Activated CD4-positive, alpha-beta T cell treated with anti-CD3 and anti-CD28 coated beads, Interleukin-2, amount 10 ng/mL, durations not matched to agents 24 days and 14 days (primary cell): ENCODE data around the gene TOPORS. TPM values are rescaled to one million over a fixed set of nuclear protein-coding genes. Genes with fewer than 3 reads are reported as not detected.
"Not testable (repeated sequence)": the region's sequence is repeated elsewhere in the genome, so short reads cannot be mapped to it uniquely, and the experiment has no call there.

Source experiments
- DNase-seq: peaks from one replicate; pipeline ENCODE4 v3.0.0; 2022
- H3K27ac Mint-ChIP-seq: one replicate; pipeline ENCODE4 v1.8.0; 2022; ENCODE audit warnings: mild to moderate bottlenecking, mixed read lengths
- H3K27me3 Mint-ChIP-seq: one replicate; pipeline ENCODE4 v1.8.0; 2022; ENCODE audit warnings: mixed read lengths
- H3K36me3 Mint-ChIP-seq: one replicate; pipeline ENCODE4 v1.8.0; 2022; ENCODE audit warnings: low read depth, mild to moderate bottlenecking, mixed read lengths
- H3K4me1 Mint-ChIP-seq: one replicate; pipeline ENCODE4 v1.8.0; 2021; ENCODE audit warnings: mixed read lengths
- H3K4me3 Mint-ChIP-seq: one replicate; pipeline ENCODE4 v1.8.0; 2022; ENCODE audit warnings: mild to moderate bottlenecking, moderate library complexity, mixed read lengths
- H3K9me3 Mint-ChIP-seq: one replicate; pipeline ENCODE4 v1.8.0; 2021; ENCODE audit warnings: mixed read lengths
- intact Hi-C: fragments of 100-400 bp; cut with micrococcal nuclease; formaldehyde crosslinking; loops from one replicate; pipeline ENCODE4 v1.15.1; 2023
- total RNA-seq: library from RNA; stranded (reverse); gene quantifications from 2 replicates; pipeline ENCODE4 v1.2.3, GENCODE V29; 2022

TOPORS gene
- 14.5 and 15.1 TPM in 2 replicates for total RNA-seq

GRCh38 chr9:32552172-32552872 is at the start of gene TOPORS, which contains the start of gene SMIM27:
TOPORS (minus strand) TSS chr9:32552586; CDS start chr9:32552436, 150 bp downstream.
SMIM27 (plus strand) TSS chr9:32552327; CDS start chr9:32552435, 108 bp downstream.
- DNase-seq = peak; percentile 96
- H3K4me3 Mint-ChIP-seq = peak within 1 kb of the TSS; percentile 99
- no peaks in the 10 kb centered on the region for H3K9me3 Mint-ChIP-seq
- intact Hi-C loops = loop anchor here (1.0 kb wide), 4 partner anchors 10 to 524 kb away; partner anchors contain the start of genes DNAJA1, NDUFB6 and SMU1
- peaks cover 38% of the 10 kb centered on the region for H3K4me1 Mint-ChIP-seq
- H3K36me3 Mint-ChIP-seq = peaks cover 19% of the 10 kb centered on the region
- H3K27ac Mint-ChIP-seq = peak within 1 kb of the TSS; percentile 100
- H3K27me3 Mint-ChIP-seq = no peaks in the 10 kb centered on the region

DNA sequence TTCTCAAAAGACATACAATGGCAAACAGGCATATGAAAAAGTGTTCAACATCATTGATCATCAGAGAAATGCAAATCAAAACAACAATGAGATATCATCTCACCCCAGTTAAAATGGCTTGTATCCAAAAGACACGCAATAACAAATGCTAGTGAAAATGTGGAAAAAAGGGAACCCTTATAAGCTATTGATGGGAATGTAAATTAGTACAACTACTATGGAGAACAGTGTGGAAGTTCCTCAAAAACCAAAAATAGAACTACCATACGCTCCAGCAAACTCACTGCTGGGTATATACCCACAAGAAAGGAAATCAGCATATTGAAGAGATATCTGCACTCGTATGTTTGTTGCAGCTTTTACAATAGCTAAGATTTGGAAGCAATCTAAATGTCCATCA is 46.6 kb upstream of the TOPORS start:
- H3K4me3 Mint-ChIP-seq, H3K27ac Mint-ChIP-seq, H3K36me3 Mint-ChIP-seq, intact Hi-C loops, H3K9me3 Mint-ChIP-seq, H3K4me1 Mint-ChIP-seq, DNase-seq: not testable (repeated sequence)
- H3K27me3 Mint-ChIP-seq = peaks cover 26% of the 10 kb centered on the region

- Mint-ChIP-seq H3K36me3 (no peaks in the 10 kb centered on the region), H3K27ac (no peak overlapping the region), H3K27me3 (peaks cover 27% of the 10 kb centered on the region), H3K9me3 (peaks cover 5% of the 10 kb centered on the region), H3K4me1 (peaks cover 2% of the 10 kb centered on the region), H3K4me3 (no peak overlapping the region)
- no peak for DNase-seq
- intact Hi-C loops = no loop called here
These were observed 44.5 kb upstream of the TOPORS start for GRCh38 chr9:32596936-32597335.

DNA sequence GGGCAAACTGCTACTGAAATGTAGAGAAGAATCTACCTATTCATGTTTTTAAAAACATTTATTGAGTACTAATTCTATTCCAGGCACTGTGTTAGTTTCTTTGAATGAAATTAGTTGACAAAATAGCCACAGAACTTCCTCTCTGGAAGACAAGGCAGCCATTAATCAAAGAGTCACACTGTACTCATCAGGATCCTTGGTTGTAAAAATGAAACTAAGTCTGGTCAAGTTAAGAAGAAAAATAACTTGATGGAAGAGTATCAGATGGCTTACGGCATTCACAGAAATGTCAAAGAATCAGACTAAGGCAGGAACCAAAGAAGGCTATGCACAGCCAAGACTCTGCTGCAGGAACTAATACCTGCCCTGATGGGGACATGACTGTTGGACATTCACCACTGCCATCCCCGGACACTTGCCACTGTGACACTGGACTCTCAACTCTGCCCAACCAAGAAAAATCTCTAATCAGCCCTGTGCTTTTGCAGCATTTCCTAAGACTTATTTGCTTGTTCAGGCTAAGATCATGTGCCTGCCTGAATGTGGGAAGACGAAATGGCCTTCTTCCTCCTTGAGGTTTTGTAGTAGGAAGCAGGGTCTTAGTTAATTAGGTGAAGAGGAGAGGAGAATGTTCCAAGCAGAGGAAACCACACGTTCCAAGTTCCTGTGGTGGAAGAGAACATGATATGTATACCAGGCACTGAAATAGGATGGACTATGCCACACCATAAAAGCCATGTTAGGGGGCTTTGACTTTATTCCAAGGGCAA is 43.9 kb upstream of the TOPORS start:
- Mint-ChIP-seq H3K27ac (no peak overlapping the region), H3K4me1 (peaks cover 2% of the 10 kb centered on the region), H3K36me3 (no peaks in the 10 kb centered on the region), H3K27me3 (peaks cover 24% of the 10 kb centered on the region), H3K9me3 (peaks cover 5% of the 10 kb centered on the region), H3K4me3 (no peak overlapping the region)
- intact Hi-C loops = no loop called here
- DNase-seq = no peak

- Mint-ChIP-seq H3K27me3 (peaks cover 13% of the 10 kb centered on the region), H3K36me3 (no peaks in the 10 kb centered on the region), H3K9me3 (no peaks in the 10 kb centered on the region), H3K4me1 (no peaks in the 10 kb centered on the region), H3K27ac (no peak overlapping the region), H3K4me3 (no peak overlapping the region)
- intact Hi-C loops = no loop called here
- no peak for DNase-seq
These were observed 38.5 kb upstream of the TOPORS start for GRCh38 chr9:32590898-32591297.

DNA sequence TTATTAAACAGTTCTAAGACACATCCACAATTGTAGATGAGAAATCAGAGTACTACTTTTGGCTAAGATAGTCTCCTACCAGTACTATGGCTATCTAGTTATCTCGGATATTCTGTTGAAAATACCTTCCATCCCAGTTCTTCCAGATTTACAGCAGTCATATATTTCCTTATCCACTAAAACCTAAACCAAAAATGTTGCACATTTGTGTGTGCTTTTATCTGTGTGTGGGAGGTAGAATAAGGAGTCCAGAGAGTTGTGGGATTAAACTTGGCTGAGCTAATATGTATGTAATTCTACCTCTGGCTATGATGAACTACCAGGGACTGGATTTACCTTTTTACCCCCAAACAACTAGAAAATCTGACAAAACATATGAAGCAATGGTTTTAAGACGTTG is 38.1 kb upstream of the TOPORS start:
- DNase-seq = no peak
- intact Hi-C loops = no loop called here
- Mint-ChIP-seq H3K27me3 (peaks cover 15% of the 10 kb centered on the region), H3K4me3 (no peak overlapping the region), H3K36me3 (no peaks in the 10 kb centered on the region), H3K27ac (no peak overlapping the region), H3K4me1 (no peaks in the 10 kb centered on the region), H3K9me3 (no peaks in the 10 kb centered on the region)

GRCh38 chr9:32589083-32589723 is 36.8 kb upstream of the TOPORS start:
- intact Hi-C loops = loop anchor here (1.0 kb wide), 1 partner anchor 379 kb away; no protein-coding TSS in a partner anchor
- no peaks in the 10 kb centered on the region for H3K9me3 Mint-ChIP-seq

GRCh38 chr9:32587901-32588300 is 35.5 kb upstream of the TOPORS start:
- no peaks in the 10 kb centered on the region for H3K36me3 Mint-ChIP-seq
- DNase-seq = no peak
- H3K27ac Mint-ChIP-seq = no peak overlapping the region
- no peaks in the 10 kb centered on the region for H3K4me1 Mint-ChIP-seq
- no peaks in the 10 kb centered on the region for H3K9me3 Mint-ChIP-seq
- H3K27me3 Mint-ChIP-seq = peaks cover 25% of the 10 kb centered on the region
- intact Hi-C loops = no loop called here
- no peak overlapping the region for H3K4me3 Mint-ChIP-seq

More at GRCh38 chr9:32589083-32589723, 36.8 kb upstream of the TOPORS start:
- peaks cover 23% of the 10 kb centered on the region for H3K27me3 Mint-ChIP-seq
- H3K4me3 Mint-ChIP-seq = no peak overlapping the region
- no peak overlapping the region for H3K27ac Mint-ChIP-seq
- no peak for DNase-seq
- H3K36me3 Mint-ChIP-seq = no peaks in the 10 kb centered on the region
- H3K4me1 Mint-ChIP-seq = no peaks in the 10 kb centered on the region

DNA sequence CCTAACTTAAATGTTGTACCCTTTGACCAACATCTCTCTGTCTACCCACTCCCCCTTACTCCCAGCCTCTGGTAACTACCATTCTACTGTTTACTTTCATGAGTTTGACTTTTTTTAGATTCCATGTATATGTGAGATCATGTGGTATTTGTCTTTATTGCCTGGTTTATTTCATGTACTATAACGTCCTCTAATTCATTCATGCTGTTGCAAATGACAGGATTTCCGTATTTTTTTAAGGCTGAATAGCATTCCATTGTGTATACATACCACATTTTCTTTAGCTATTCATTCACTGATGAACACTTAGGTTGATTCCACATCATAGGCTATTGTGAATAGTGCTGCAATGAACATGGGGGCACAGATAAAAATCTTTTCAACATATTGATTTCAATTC is 32.4 kb upstream of the TOPORS start:
- Mint-ChIP-seq H3K4me3 (no peak overlapping the region), H3K4me1 (peaks cover 3% of the 10 kb centered on the region), H3K9me3 (no peaks in the 10 kb centered on the region), H3K27me3 (peaks cover 29% of the 10 kb centered on the region), H3K36me3 (no peaks in the 10 kb centered on the region), H3K27ac (no peak overlapping the region)
- intact Hi-C loops = no loop called here
- DNase-seq = peak; percentile 4

DNA sequence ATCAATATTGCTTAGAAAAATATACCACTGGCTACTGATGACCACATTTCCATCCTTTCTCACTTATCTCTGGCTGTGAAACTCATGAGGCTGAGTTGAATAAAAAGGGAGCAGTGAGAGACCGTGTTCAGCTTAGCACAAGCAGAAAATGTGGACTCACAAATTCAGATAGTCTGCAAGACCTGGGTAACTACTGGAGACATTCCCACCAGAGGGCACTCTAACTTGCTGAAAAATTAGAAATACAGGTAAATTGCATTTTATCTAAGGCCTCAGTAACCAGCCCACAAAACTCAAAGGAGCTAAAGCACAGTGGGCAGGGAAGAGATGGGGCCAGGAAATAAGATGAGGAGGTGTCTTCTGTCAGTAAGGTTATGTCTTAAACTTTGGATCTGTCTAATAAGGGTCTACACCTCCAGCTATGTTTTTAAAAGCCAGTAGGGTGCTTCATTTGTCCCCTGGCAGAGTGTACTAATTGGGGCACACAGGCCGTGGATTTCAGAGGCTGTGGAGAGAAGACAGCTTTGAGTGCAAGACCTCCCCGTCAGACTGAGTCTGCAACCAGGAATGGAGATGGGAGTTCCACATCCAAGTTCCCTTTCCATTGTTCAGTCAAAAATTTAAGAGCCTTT is 29.2 kb upstream of the TOPORS start:
- Mint-ChIP-seq H3K36me3 (no peaks in the 10 kb centered on the region), H3K4me3 (no peak overlapping the region), H3K27me3 (peaks cover 41% of the 10 kb centered on the region), H3K4me1 (peaks cover 7% of the 10 kb centered on the region), H3K9me3 (no peaks in the 10 kb centered on the region), H3K27ac (no peak overlapping the region)
- intact Hi-C loops = loop anchor here (2.0 kb wide), 1 partner anchor 387 kb away; no protein-coding TSS in a partner anchor
- DNase-seq = peak; percentile 79

DNA sequence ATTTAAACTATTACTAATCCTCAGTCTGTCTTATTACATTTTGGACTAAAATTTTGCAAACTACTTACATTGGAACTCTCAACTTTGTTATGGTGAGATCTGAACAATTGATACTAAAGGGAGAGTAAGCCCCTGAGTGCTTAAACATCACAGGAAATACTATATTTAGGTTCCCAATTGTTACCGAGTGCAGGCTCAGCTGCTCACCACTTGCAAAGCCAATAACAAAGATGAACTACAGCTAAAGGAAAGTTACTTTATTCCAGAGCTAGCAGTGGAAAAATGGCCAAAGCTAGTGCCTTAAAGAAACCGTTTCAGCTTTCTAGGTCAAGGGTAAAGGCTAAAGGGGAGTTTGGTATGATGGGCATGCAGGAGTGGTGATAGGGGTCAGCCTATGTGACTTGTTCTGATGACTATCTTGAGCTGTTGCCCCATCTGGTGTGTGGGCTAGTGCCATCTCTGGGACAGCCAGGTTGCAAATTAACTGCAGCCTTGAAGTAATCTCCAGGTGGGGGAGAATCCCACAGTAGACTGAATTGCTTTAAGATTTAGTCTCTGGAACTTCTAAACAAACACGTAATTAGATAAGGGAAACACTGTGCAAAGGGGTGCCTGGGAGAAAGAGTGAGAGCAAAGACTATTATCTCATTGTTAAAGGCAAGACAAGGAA is 28.4 kb upstream of the TOPORS start:
- intact Hi-C loops = loop anchor here (2.0 kb wide), 1 partner anchor 388 kb away; no protein-coding TSS in a partner anchor
- peaks cover 7% of the 10 kb centered on the region for H3K4me1 Mint-ChIP-seq

GRCh38 chr9:32579706-32580331 is 27.4 kb upstream of the TOPORS start:
- peaks cover 7% of the 10 kb centered on the region for H3K4me1 Mint-ChIP-seq
- no peaks in the 10 kb centered on the region for H3K36me3 Mint-ChIP-seq
- DNase-seq = peak; percentile 93
- intact Hi-C loops = loop anchor here (1.0 to 2.0 kb wide), 2 partner anchors 201 to 389 kb away; no protein-coding TSS in a partner anchor
- no peak overlapping the region for H3K4me3 Mint-ChIP-seq
- H3K27me3 Mint-ChIP-seq = peaks cover 31% of the 10 kb centered on the region
- H3K9me3 Mint-ChIP-seq = no peaks in the 10 kb centered on the region
- no peak overlapping the region for H3K27ac Mint-ChIP-seq

More for the DNA sequence above, 28.4 kb upstream of the TOPORS start:
- DNase-seq = no peak
- no peak overlapping the region for H3K27ac Mint-ChIP-seq
- no peaks in the 10 kb centered on the region for H3K9me3 Mint-ChIP-seq
- no peak overlapping the region for H3K4me3 Mint-ChIP-seq
- peaks cover 37% of the 10 kb centered on the region for H3K27me3 Mint-ChIP-seq
- H3K36me3 Mint-ChIP-seq = no peaks in the 10 kb centered on the region
